ENCODE measurements around the gene MVK. TPM values are rescaled to one million over a fixed set of nuclear protein-coding genes. Genes with fewer than 3 reads are reported as not detected.

Gene MVK
- total RNA-seq, 4 donors from 2014 or later = 6.2 to 18.7 (median 12.2) TPM

- H3K9me3 ChIP-seq = no peaks in the 10 kb centered on the region
- no peak overlapping the region for H3K4me3 ChIP-seq
- WGBS = 94% methylated on average over 2 of the region's 2 CpGs
- H3K36me3 ChIP-seq = peaks cover 23 to 93% (median 75%) of the 10 kb centered on the region in 4 donors
- no peak for DNase-seq (ENCODE audit: extremely low spot score)
- TF ChIP-seq POLR2A (IDR thresholded peaks at IDR 0.05; ENCODE audit: low read depth) (no peak), CTCF (IDR thresholded peaks at IDR 0.05) (no peak), POLR2AphosphoS5 (IDR thresholded peaks at IDR 0.05) (no peak), EP300 (IDR thresholded peaks at IDR 0.05) (no peak)
- intact Hi-C loops (cut with DNase I) = no loop called here
- no peak overlapping the region for H3K27ac ChIP-seq (replicated peaks in 1 of 4)
- H3K27me3 ChIP-seq = no peaks in the 10 kb centered on the region
- no peaks in the 10 kb centered on the region for H3K4me1 ChIP-seq
Observed at GRCh38 chr12:109583733-109584132, 10.1 kb downstream of the MVK start.

- H3K4me1 ChIP-seq = no peaks in the 10 kb centered on the region
- no peak overlapping the region for H3K4me3 ChIP-seq
- H3K36me3 ChIP-seq = peaks cover 7 to 78% (median 55%) of the 10 kb centered on the region in 4 donors
- H3K9me3 ChIP-seq = no peaks in the 10 kb centered on the region
- no peaks in the 10 kb centered on the region for H3K27me3 ChIP-seq
- no peak for TF ChIP-seq CTCF (IDR thresholded peaks at IDR 0.05)
- no peak for TF ChIP-seq EP300 (IDR thresholded peaks at IDR 0.05)
- no peak for TF ChIP-seq POLR2AphosphoS5 (IDR thresholded peaks at IDR 0.05)
- no peak for TF ChIP-seq POLR2A (IDR thresholded peaks at IDR 0.05; ENCODE audit: low read depth)
- DNase-seq (ENCODE audit: extremely low spot score) = no peak
- no peak overlapping the region for H3K27ac ChIP-seq (replicated peaks in 1 of 4)
- WGBS = 80% methylated on average over 6 of the region's 10 CpGs
- intact Hi-C loops (cut with DNase I) = no loop called here
Observed at GRCh38 chr12:109586385-109587296, 13.0 kb downstream of the MVK start.

GRCh38 chr12:109587921-109588320 is 14.3 kb downstream of the MVK start:
- H3K4me1 ChIP-seq = no peaks in the 10 kb centered on the region
- peaks cover 7 to 78% (median 57%) of the 10 kb centered on the region in 4 donors for H3K36me3 ChIP-seq
- TF ChIP-seq POLR2AphosphoS5 (IDR thresholded peaks at IDR 0.05) (no peak), EP300 (IDR thresholded peaks at IDR 0.05) (no peak), POLR2A (IDR thresholded peaks at IDR 0.05; ENCODE audit: low read depth) (no peak), CTCF (IDR thresholded peaks at IDR 0.05) (no peak)
- no peaks in the 10 kb centered on the region for H3K9me3 ChIP-seq
- 97% methylated on average over 13 of the region's 18 CpGs for WGBS
- no peaks in the 10 kb centered on the region for H3K27me3 ChIP-seq
- no peak overlapping the region for H3K4me3 ChIP-seq
- no peak overlapping the region for H3K27ac ChIP-seq (replicated peaks in 1 of 4)
- DNase-seq (ENCODE audit: extremely low spot score) = no peak
- intact Hi-C loops (cut with DNase I) = no loop called here

GRCh38 chr12:109588461-109589239 is 15.1 kb downstream of the MVK start:
- Histone ChIP-seq H3K27me3 (no peaks in the 10 kb centered on the region), H3K4me3 (no peak overlapping the region), H3K4me1 (no peaks in the 10 kb centered on the region), H3K9me3 (no peaks in the 10 kb centered on the region), H3K36me3 (peaks cover 7 to 84% (median 59%) of the 10 kb centered on the region in 4 donors), H3K27ac (replicated peaks in 1 of 4) (no peak overlapping the region)
- WGBS = 93% methylated on average over 24 of the region's 26 CpGs
- TF ChIP-seq EP300 (IDR thresholded peaks at IDR 0.05) (no peak), POLR2A (IDR thresholded peaks at IDR 0.05; ENCODE audit: low read depth) (no peak), CTCF (IDR thresholded peaks at IDR 0.05) (no peak), POLR2AphosphoS5 (IDR thresholded peaks at IDR 0.05) (no peak)
- intact Hi-C loops (cut with DNase I) = no loop called here
- DNase-seq (ENCODE audit: extremely low spot score) = no peak

All from esophagus muscularis mucosa (tissue), 4 donors.